PC-3 (cell line): Measurements from ENCODE around the gene PIEZO2. TPM values are rescaled to one million over a fixed set of nuclear protein-coding genes. Genes with fewer than 3 reads are reported as not detected.

Experiments used
- ATAC-seq: fragments of 200-7000 bp; cut with Tn5 transposase; 2 replicates; pipeline ENCODE4 v1.9.1; 2020; ENCODE audit warnings: mild to moderate bottlenecking, moderate library complexity
- BruUV-seq: library from RNA; stranded (reverse); fragments of 400-500 nt; replicated peaks from 2 replicates; lab custom pipeline; 2021; lab: Mats Ljungman, UMichigan
- CTCF ChIA-PET: fragments of 300-600 bp; sonication (Branson Sonifier 250); formaldehyde crosslinking; loops from one replicate; lab custom pipeline; 2022; ENCODE audit warnings: antibody characterized with exemption; lab: Charles Lee
- POLR2A ChIA-PET: fragments of 300-600 bp; sonication (Branson Sonifier 250); formaldehyde crosslinking; loops from one replicate; lab custom pipeline; 2022; ENCODE audit warnings: antibody characterized with exemption; ENCODE audit not compliant: unreplicated experiment; lab: Charles Lee
- DNase-seq: peaks from one replicate; pipeline ENCODE4 v3.0.0-alpha.2; 2015
- H2AFZ ChIP-seq: fragments of 300-600 bp; sonication (generic); 2 replicates; pipeline ENCODE4 v1.6.0; 2016; ENCODE audit warnings: antibody characterized with exemption, low read length
- H3F3A ChIP-seq: fragments of 300-600 bp; sonication (generic); one replicate; pipeline ENCODE4 v1.6.0; 2017; ENCODE audit warnings: antibody characterized with exemption, low read length, control low read depth, mild to moderate bottlenecking; ENCODE audit not compliant: unreplicated experiment
- H3K27ac ChIP-seq: fragments of 300-600 bp; sonication (generic); 2 replicates; pipeline ENCODE4 v1.5.1; 2016; ENCODE audit warnings: mild to moderate bottlenecking, low read length
- H3K27me3 ChIP-seq: fragments of 300-600 bp; sonication (generic); 2 replicates; pipeline ENCODE4 v1.6.1; 2016; ENCODE audit warnings: low read length, mixed read lengths
- H3K36me3 ChIP-seq: fragments of 300-600 bp; sonication (generic); 2 replicates; pipeline ENCODE4 v1.6.1; 2016; ENCODE audit warnings: low read depth, mixed run types, low read length, mixed read lengths
- H3K4me1 ChIP-seq: fragments of 300-600 bp; sonication (generic); 2 replicates; pipeline ENCODE4 v1.5.1; 2016; ENCODE audit warnings: low read length; ENCODE audit not compliant: insufficient read depth
- H3K4me2 ChIP-seq: fragments of 300-600 bp; sonication (generic); 2 replicates; pipeline ENCODE4 v1.6.0; 2016; ENCODE audit warnings: low read length
- H3K4me3 ChIP-seq: fragments of 300-600 bp; sonication (generic); 2 replicates; pipeline ENCODE4 v1.5.1; 2016; ENCODE audit warnings: mild to moderate bottlenecking, low read length, mixed read lengths
- H3K79me2 ChIP-seq: fragments of 300-600 bp; sonication (generic); 2 replicates; pipeline ENCODE4 v1.6.1; 2017; ENCODE audit warnings: low read length, mixed read lengths
- H3K9ac ChIP-seq: fragments of 300-600 bp; sonication (generic); 2 replicates; pipeline ENCODE4 v1.6.0; 2016; ENCODE audit warnings: mild to moderate bottlenecking, low read length
- H3K9me2 ChIP-seq: fragments of 300-600 bp; sonication (generic); replicated peaks from 2 replicates; pipeline ENCODE4 v1.6.1; 2016; ENCODE audit warnings: mixed run types, low read length, mixed read lengths
- H3K9me3 ChIP-seq: fragments of 300-600 bp; sonication (generic); 2 replicates; pipeline ENCODE4 v1.6.1; 2016; ENCODE audit warnings: low read length, mixed read lengths
- H4K20me1 ChIP-seq: fragments of 300-600 bp; sonication (generic); 2 replicates; pipeline ENCODE4 v1.6.1; 2016; ENCODE audit warnings: low read length, mixed read lengths
- EZH2 ChIP-seq: fragments of 300-600 bp; sonication (generic); IDR thresholded peaks from one replicate; pipeline ENCODE4 v1.6.1; 2017; ENCODE audit warnings: antibody characterized with exemption, mild to moderate bottlenecking, low read length; ENCODE audit not compliant: unreplicated experiment
- EZH2phosphoT487 ChIP-seq: fragments of 300-600 bp; sonication (generic); IDR thresholded peaks from 2 replicates; pipeline ENCODE4 v1.6.1; 2018; ENCODE audit warnings: mild to moderate bottlenecking, antibody characterized with exemption, low read length, borderline replicate concordance
- intact Hi-C: fragments of 100-400 bp; cut with micrococcal nuclease; formaldehyde crosslinking; loops from 2 replicates; pipeline ENCODE4 v1.9.0; 2023
- total RNA-seq: library from RNA; depleted of rRNA; stranded (reverse); fragments of >200 nt; gene quantifications from 2 replicates; pipeline ENCODE4 v1.2.3, GENCODE V29; 2014
- TF ChIP-seq, protein P1 (sequence below): fragments of 300-600 bp; sonication (generic); conservative IDR thresholded peaks from 2 replicates; pipeline ENCODE4 v1.5.1; 2017; ENCODE audit warnings: antibody characterized with exemption, low read depth, mild to moderate bottlenecking, low read length

PIEZO2 gene
- total RNA-seq, 1 experiment from 2014 or later, result not detected

DNA sequence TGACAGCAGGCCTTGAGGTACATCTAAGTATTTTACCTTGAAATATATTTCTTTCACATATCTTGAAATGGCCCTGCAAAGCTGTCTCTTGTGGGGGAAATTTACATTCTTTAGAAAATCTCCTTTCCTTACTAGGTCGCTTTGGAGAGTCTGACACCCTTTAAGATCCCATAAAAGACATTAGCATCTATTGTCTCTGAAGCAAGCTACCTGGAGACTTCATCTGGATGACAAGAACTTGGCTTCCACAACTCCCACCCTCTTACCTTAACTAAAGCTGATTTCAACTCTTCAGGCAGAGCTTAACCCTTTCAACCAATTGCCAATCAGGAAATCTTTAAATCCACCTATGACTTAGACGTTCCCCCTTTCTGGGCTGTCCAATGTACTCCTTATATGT, 219.3 kb downstream of the PIEZO2 start:
- Histone ChIP-seq H3F3A (no peaks in the 10 kb centered on the region), H2AFZ (no peak overlapping the region), H3K9me3 (no peaks in the 10 kb centered on the region), H3K9me2 (no peaks in the 10 kb centered on the region), H3K27ac (no peak overlapping the region), H3K9ac (no peak overlapping the region), H3K36me3 (no peaks in the 10 kb centered on the region), H4K20me1 (no peaks in the 10 kb centered on the region), H3K79me2 (no peaks in the 10 kb centered on the region), H3K4me3 (no peak overlapping the region), H3K27me3 (peaks cover 60% of the 10 kb centered on the region), H3K4me2 (no peak overlapping the region), H3K4me1 (no peaks in the 10 kb centered on the region)
- no peak for TF ChIP-seq EZH2
- TF ChIP-seq EZH2phosphoT487, result no peak
- TF ChIP-seq, protein P1, sequence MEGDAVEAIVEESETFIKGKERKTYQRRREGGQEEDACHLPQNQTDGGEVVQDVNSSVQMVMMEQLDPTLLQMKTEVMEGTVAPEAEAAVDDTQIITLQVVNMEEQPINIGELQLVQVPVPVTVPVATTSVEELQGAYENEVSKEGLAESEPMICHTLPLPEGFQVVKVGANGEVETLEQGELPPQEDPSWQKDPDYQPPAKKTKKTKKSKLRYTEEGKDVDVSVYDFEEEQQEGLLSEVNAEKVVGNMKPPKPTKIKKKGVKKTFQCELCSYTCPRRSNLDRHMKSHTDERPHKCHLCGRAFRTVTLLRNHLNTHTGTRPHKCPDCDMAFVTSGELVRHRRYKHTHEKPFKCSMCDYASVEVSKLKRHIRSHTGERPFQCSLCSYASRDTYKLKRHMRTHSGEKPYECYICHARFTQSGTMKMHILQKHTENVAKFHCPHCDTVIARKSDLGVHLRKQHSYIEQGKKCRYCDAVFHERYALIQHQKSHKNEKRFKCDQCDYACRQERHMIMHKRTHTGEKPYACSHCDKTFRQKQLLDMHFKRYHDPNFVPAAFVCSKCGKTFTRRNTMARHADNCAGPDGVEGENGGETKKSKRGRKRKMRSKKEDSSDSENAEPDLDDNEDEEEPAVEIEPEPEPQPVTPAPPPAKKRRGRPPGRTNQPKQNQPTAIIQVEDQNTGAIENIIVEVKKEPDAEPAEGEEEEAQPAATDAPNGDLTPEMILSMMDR, result no peak
- intact Hi-C loops, result no loop called here
- CTCF ChIA-PET, result no interaction called here
- POLR2A ChIA-PET, result no interaction called here
- no peak for DNase-seq
- no peak for ATAC-seq
- BruUV-seq, result no TSS peak

DNA sequence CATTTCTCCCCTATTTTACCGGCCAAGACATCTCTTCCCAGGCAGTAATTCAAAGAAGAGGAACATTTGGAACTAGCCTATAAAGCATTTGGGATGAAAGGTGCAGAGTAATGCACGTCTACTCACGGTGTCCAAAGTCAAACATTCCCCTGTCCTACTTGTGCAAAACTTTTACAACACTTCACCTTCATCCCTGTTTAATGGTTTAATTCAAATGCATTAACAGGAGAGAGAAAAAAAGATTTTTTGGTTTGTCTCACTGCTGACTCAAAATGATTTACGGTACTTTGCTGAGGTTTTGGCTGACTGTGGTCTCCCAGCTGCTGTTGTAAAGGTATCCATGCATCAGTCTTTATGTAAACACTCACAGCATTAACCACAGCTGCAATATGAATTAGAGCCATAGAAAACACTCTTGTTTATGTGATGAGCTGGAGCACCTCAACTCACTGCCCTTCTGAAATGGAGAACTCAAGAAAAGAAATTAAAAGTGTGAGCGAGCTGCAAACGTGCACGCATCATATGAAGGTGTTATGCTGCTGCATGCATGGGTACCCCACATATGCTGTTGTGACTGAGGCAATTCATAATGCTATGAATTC, 220.5 kb downstream of the PIEZO2 start:
- H3K9me3 ChIP-seq, result no peaks in the 10 kb centered on the region
- ChIA-PET POLR2A (no interaction called here), CTCF (no interaction called here)
- H2AFZ ChIP-seq, result no peak overlapping the region
- H3K27me3 ChIP-seq, result peaks cover 61% of the 10 kb centered on the region
- no peak for DNase-seq
- intact Hi-C loops, result no loop called here
- no TSS peak for BruUV-seq
- no peak overlapping the region for H3K9ac ChIP-seq
- no peaks in the 10 kb centered on the region for H3K9me2 ChIP-seq
- no peaks in the 10 kb centered on the region for H3F3A ChIP-seq
- no peaks in the 10 kb centered on the region for H3K79me2 ChIP-seq
- H4K20me1 ChIP-seq, result no peaks in the 10 kb centered on the region
- H3K36me3 ChIP-seq, result no peaks in the 10 kb centered on the region
- H3K4me3 ChIP-seq, result no peak overlapping the region
- no peak for TF ChIP-seq EZH2phosphoT487
- no peak for TF ChIP-seq EZH2
- ATAC-seq, result no peak
- H3K4me1 ChIP-seq, result no peaks in the 10 kb centered on the region
- no peak overlapping the region for H3K27ac ChIP-seq
- no peak overlapping the region for H3K4me2 ChIP-seq

DNA sequence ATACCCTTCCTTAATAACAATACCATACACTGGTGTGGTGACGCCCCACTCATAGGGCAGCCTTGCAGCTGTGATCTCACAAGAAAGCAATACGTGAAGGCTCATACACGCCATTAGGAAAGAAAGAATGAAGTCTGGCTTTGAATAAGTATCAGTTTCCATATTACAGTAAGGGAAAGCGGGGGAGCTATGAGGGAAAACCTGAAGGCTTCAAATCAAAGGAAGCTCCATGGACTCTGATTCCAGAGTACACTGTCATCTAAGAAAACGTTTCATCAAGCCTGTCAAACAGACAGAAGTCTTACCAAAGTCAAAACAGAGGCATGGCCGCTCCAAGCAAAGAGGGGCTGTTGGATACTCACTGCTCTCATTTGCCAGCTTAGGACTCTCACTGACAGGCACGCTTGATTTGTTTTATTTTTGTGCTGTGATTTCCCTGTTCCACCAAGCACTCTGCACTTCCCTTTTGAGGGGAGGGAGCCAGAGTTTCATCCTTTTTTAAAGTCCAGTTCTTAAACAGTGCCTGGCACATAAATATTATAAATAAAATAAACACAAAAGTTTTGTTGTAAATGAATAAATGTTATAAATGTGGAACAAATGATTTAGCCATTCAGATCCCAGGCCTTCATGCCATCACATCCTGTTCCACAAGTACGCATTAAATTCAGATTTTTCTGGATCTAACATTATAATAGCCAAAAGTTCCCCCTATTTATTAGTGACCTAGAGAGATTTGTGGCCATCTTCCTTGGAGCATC, 221.2 kb downstream of the PIEZO2 start:
- intact Hi-C loops, result no loop called here
- no peaks in the 10 kb centered on the region for H3K9me2 ChIP-seq
- no peaks in the 10 kb centered on the region for H3K4me1 ChIP-seq
- BruUV-seq, result no TSS peak
- no peak for TF ChIP-seq EZH2phosphoT487
- H3K4me3 ChIP-seq, result no peak overlapping the region
- no peak overlapping the region for H3K9ac ChIP-seq
- H3K9me3 ChIP-seq, result no peaks in the 10 kb centered on the region
- no peaks in the 10 kb centered on the region for H3K79me2 ChIP-seq
- no peak for ATAC-seq
- CTCF ChIA-PET, result no interaction called here
- H2AFZ ChIP-seq, result no peak overlapping the region
- no peak for DNase-seq
- POLR2A ChIA-PET, result no interaction called here
- H3K27ac ChIP-seq, result no peak overlapping the region
- no peak overlapping the region for H3K4me2 ChIP-seq
- H3K27me3 ChIP-seq, result peaks cover 62% of the 10 kb centered on the region
- no peaks in the 10 kb centered on the region for H4K20me1 ChIP-seq
- no peaks in the 10 kb centered on the region for H3F3A ChIP-seq
- H3K36me3 ChIP-seq, result no peaks in the 10 kb centered on the region
